Activated T-helper 2 cell treated with anti-CD3 and anti-CD28 coated beads, Interferon-gamma antibody, Interleukin-2, Interleukin-4, amounts not matched to agents 10 μg/mL and 5 μg/mL and 100 μg/mL, durations not matched to agents 14 hours and 24 hours and 36 hours (primary cell): Measurements from ENCODE around the gene SETBP1. TPM values are rescaled to one million over a fixed set of nuclear protein-coding genes. Genes with fewer than 3 reads are reported as not detected.

Experiments used
- DNase-seq: peaks from one replicate; pipeline ENCODE4 v3.0.0; 2021; ENCODE audit warnings: low spot score
- H3K27ac Mint-ChIP-seq: one replicate; pipeline ENCODE4 v1.8.0; 2021; ENCODE audit warnings: mixed read lengths
- H3K27me3 Mint-ChIP-seq: one replicate; pipeline ENCODE4 v1.8.0; 2021; ENCODE audit warnings: low read depth, mixed read lengths
- H3K36me3 Mint-ChIP-seq: one replicate; pipeline ENCODE4 v1.8.0; 2021; ENCODE audit warnings: low read depth, mixed read lengths
- H3K4me1 Mint-ChIP-seq: one replicate; pipeline ENCODE4 v1.8.0; 2021; ENCODE audit warnings: low read depth, mixed read lengths
- H3K4me3 Mint-ChIP-seq: one replicate; pipeline ENCODE4 v1.8.0; 2021; ENCODE audit warnings: low read depth, mild to moderate bottlenecking, moderate library complexity, mixed read lengths
- H3K9me3 Mint-ChIP-seq: one replicate; pipeline ENCODE4 v1.8.0; 2021; ENCODE audit warnings: mixed read lengths
- intact Hi-C: fragments of 100-400 bp; cut with micrococcal nuclease; formaldehyde crosslinking; loops from one replicate; pipeline ENCODE4 v1.15.1; 2023
- total RNA-seq: library from RNA; stranded (reverse); gene quantifications from 2 replicates; pipeline ENCODE4 v1.2.3, GENCODE V29; 2022

The SETBP1 gene
- total RNA-seq, 1 donor from 2014 or later = 27.4 TPM

- intact Hi-C loops = loop anchor here (5.0 kb wide), 2 partner anchors 135 to 155 kb away; no protein-coding TSS in a partner anchor
These were observed 1.6 kb downstream of the SETBP1 start for GRCh38 chr18:44682201-44682870.

GRCh38 chr18:44682871-44683221 lies 2.2 kb downstream of the SETBP1 start:
- no peak for DNase-seq
- Mint-ChIP-seq H3K9me3 (no peaks in the 10 kb centered on the region), H3K27ac (no peak overlapping the region), H3K36me3 (no peaks in the 10 kb centered on the region), H3K4me3 (no peak overlapping the region), H3K4me1 (peaks cover 22% of the 10 kb centered on the region), H3K27me3 (peaks cover 21% of the 10 kb centered on the region)
- intact Hi-C loops = loop anchor here (5.0 kb wide), 2 partner anchors 134 to 154 kb away; no protein-coding TSS in a partner anchor

More at GRCh38 chr18:44682201-44682870, 1.6 kb downstream of the SETBP1 start:
- Mint-ChIP-seq H3K4me1 (peaks cover 21% of the 10 kb centered on the region), H3K27ac (no peak overlapping the region), H3K27me3 (peaks cover 23% of the 10 kb centered on the region), H3K4me3 (no peak overlapping the region), H3K9me3 (no peaks in the 10 kb centered on the region), H3K36me3 (no peaks in the 10 kb centered on the region)
- no peak for DNase-seq

GRCh38 chr18:44683556-44683955 lies 2.9 kb downstream of the SETBP1 start:
- intact Hi-C loops = loop anchor here (5.0 kb wide), 2 partner anchors 134 to 154 kb away; no protein-coding TSS in a partner anchor
- Mint-ChIP-seq H3K4me1 (peaks cover 19% of the 10 kb centered on the region), H3K27ac (no peak overlapping the region)

GRCh38 chr18:44685296-44685695 lies 4.6 kb downstream of the SETBP1 start:
- no peaks in the 10 kb centered on the region for H3K9me3 Mint-ChIP-seq
- peaks cover 30% of the 10 kb centered on the region for H3K27me3 Mint-ChIP-seq
- intact Hi-C loops = no loop called here
- no peak for DNase-seq
- H3K36me3 Mint-ChIP-seq = no peaks in the 10 kb centered on the region
- H3K4me1 Mint-ChIP-seq = peaks cover 17% of the 10 kb centered on the region
- H3K27ac Mint-ChIP-seq = no peak overlapping the region
- no peak overlapping the region for H3K4me3 Mint-ChIP-seq

More at GRCh38 chr18:44683556-44683955, 2.9 kb downstream of the SETBP1 start:
- no peak for DNase-seq
- H3K4me3 Mint-ChIP-seq = no peak overlapping the region
- H3K9me3 Mint-ChIP-seq = no peaks in the 10 kb centered on the region
- H3K27me3 Mint-ChIP-seq = peaks cover 19% of the 10 kb centered on the region
- H3K36me3 Mint-ChIP-seq = no peaks in the 10 kb centered on the region

- Mint-ChIP-seq H3K4me3 (no peak overlapping the region), H3K9me3 (no peaks in the 10 kb centered on the region), H3K27me3 (peaks cover 28% of the 10 kb centered on the region), H3K4me1 (peaks cover 13% of the 10 kb centered on the region), H3K27ac (no peak overlapping the region), H3K36me3 (no peaks in the 10 kb centered on the region)
- DNase-seq = no peak
- intact Hi-C loops = no loop called here
These were observed 5.5 kb downstream of the SETBP1 start for GRCh38 chr18:44686156-44686555.

- intact Hi-C loops = no loop called here
- Mint-ChIP-seq H3K36me3 (no peaks in the 10 kb centered on the region), H3K27me3 (peaks cover 33% of the 10 kb centered on the region), H3K27ac (no peak overlapping the region), H3K9me3 (no peaks in the 10 kb centered on the region), H3K4me3 (no peak overlapping the region), H3K4me1 (peaks cover 15% of the 10 kb centered on the region)
- DNase-seq = no peak
These were observed 6.7 kb downstream of the SETBP1 start for GRCh38 chr18:44687421-44687820.

- Mint-ChIP-seq H3K4me1 (peaks cover 16% of the 10 kb centered on the region), H3K27me3 (peaks cover 34% of the 10 kb centered on the region), H3K4me3 (no peak overlapping the region), H3K9me3 (no peaks in the 10 kb centered on the region), H3K36me3 (no peaks in the 10 kb centered on the region), H3K27ac (no peak overlapping the region)
- intact Hi-C loops = no loop called here
- no peak for DNase-seq
These were observed 9.0 kb downstream of the SETBP1 start for GRCh38 chr18:44689736-44690135.

GRCh38 chr18:44691148-44691925 lies 10.6 kb downstream of the SETBP1 start:
- Mint-ChIP-seq H3K27ac (no peak overlapping the region), H3K9me3 (no peaks in the 10 kb centered on the region), H3K4me3 (no peak overlapping the region), H3K27me3 (peaks cover 40% of the 10 kb centered on the region), H3K36me3 (no peaks in the 10 kb centered on the region), H3K4me1 (peaks cover 12% of the 10 kb centered on the region)
- intact Hi-C loops = no loop called here
- no peak for DNase-seq

- Mint-ChIP-seq H3K9me3 (no peaks in the 10 kb centered on the region), H3K4me1 (peaks cover 6% of the 10 kb centered on the region), H3K27me3 (peaks cover 36% of the 10 kb centered on the region), H3K4me3 (no peak overlapping the region), H3K27ac (no peak overlapping the region), H3K36me3 (no peaks in the 10 kb centered on the region)
- intact Hi-C loops = no loop called here
- DNase-seq = no peak
These were observed 12.5 kb downstream of the SETBP1 start for GRCh38 chr18:44693030-44693784.

- intact Hi-C loops = no loop called here
- no peak overlapping the region for H3K4me3 Mint-ChIP-seq
- H3K27ac Mint-ChIP-seq = no peak overlapping the region
- H3K4me1 Mint-ChIP-seq = peaks cover 13% of the 10 kb centered on the region
- peaks cover 25% of the 10 kb centered on the region for H3K27me3 Mint-ChIP-seq
- H3K9me3 Mint-ChIP-seq = no peaks in the 10 kb centered on the region
- H3K36me3 Mint-ChIP-seq = no peaks in the 10 kb centered on the region
- no peak for DNase-seq
These were observed 14.8 kb downstream of the SETBP1 start for GRCh38 chr18:44695503-44695902.

- peaks cover 14% of the 10 kb centered on the region for H3K4me1 Mint-ChIP-seq
- no peak for DNase-seq
- H3K4me3 Mint-ChIP-seq = no peak overlapping the region
- H3K36me3 Mint-ChIP-seq = peaks cover 5% of the 10 kb centered on the region
- no peak overlapping the region for H3K27ac Mint-ChIP-seq
- no peaks in the 10 kb centered on the region for H3K9me3 Mint-ChIP-seq
- intact Hi-C loops = no loop called here
- H3K27me3 Mint-ChIP-seq = peaks cover 18% of the 10 kb centered on the region
These were observed 16.2 kb downstream of the SETBP1 start for GRCh38 chr18:44696892-44697291.

GRCh38 chr18:44697315-44697714 lies 16.6 kb downstream of the SETBP1 start:
- intact Hi-C loops = no loop called here
- Mint-ChIP-seq H3K9me3 (no peaks in the 10 kb centered on the region), H3K4me1 (peaks cover 14% of the 10 kb centered on the region)

More at GRCh38 chr18:44697315-44697714, 16.6 kb downstream of the SETBP1 start:
- no peak overlapping the region for H3K27ac Mint-ChIP-seq
- no peak overlapping the region for H3K4me3 Mint-ChIP-seq
- H3K36me3 Mint-ChIP-seq = peaks cover 7% of the 10 kb centered on the region
- H3K27me3 Mint-ChIP-seq = peaks cover 19% of the 10 kb centered on the region
- DNase-seq = no peak
